ENCODE data around the gene TNFAIP8. TPM values are rescaled to one million over a fixed set of nuclear protein-coding genes. Genes with fewer than 3 reads are reported as not detected.

Gene TNFAIP8
- total RNA-seq, 1 donor from 2014 or later: 19.5 TPM

- no peak overlapping the region for H3K27ac Mint-ChIP-seq (ENCODE audit: unreplicated experiment)
- TF ChIP-seq CTCF (IDR thresholded peaks at IDR 0.05): no peak
- H3K27me3 Mint-ChIP-seq (ENCODE audit: low read depth): peaks cover 3% of the 10 kb centered on the region
- H3K9me3 Mint-ChIP-seq (ENCODE audit: low read depth): no peaks in the 10 kb centered on the region
- H3K36me3 Mint-ChIP-seq (ENCODE audit: low read depth): no peaks in the 10 kb centered on the region
- H3K4me3 Mint-ChIP-seq (ENCODE audit: unreplicated experiment): no peak overlapping the region
- H3K4me1 Mint-ChIP-seq (ENCODE audit: low read depth): peaks cover 12% of the 10 kb centered on the region
- no peak for DNase-seq (ENCODE audit: low spot score)
These were observed 50.8 kb downstream of the TNFAIP8 start for GRCh38 chr5:119406551-119407110.

GRCh38 chr5:119409235-119409815 lies 53.5 kb downstream of the TNFAIP8 start:
- Mint-ChIP-seq H3K36me3 (ENCODE audit: low read depth) (no peaks in the 10 kb centered on the region), H3K9me3 (ENCODE audit: low read depth) (no peaks in the 10 kb centered on the region), H3K4me1 (ENCODE audit: low read depth) (peaks cover 21% of the 10 kb centered on the region), H3K27me3 (ENCODE audit: low read depth) (peaks cover 3% of the 10 kb centered on the region), H3K4me3 (ENCODE audit: unreplicated experiment) (no peak overlapping the region), H3K27ac (ENCODE audit: unreplicated experiment) (no peak overlapping the region)
- no peak for TF ChIP-seq CTCF (IDR thresholded peaks at IDR 0.05)
- DNase-seq (ENCODE audit: low spot score): no peak

GRCh38 chr5:119410448-119411159 lies 54.8 kb downstream of the TNFAIP8 start:
- TF ChIP-seq CTCF (IDR thresholded peaks at IDR 0.05): no peak
- DNase-seq (ENCODE audit: low spot score): no peak
- H3K4me3 Mint-ChIP-seq (ENCODE audit: unreplicated experiment): no peak overlapping the region
- no peaks in the 10 kb centered on the region for H3K9me3 Mint-ChIP-seq (ENCODE audit: low read depth)
- H3K36me3 Mint-ChIP-seq (ENCODE audit: low read depth): no peaks in the 10 kb centered on the region
- H3K27ac Mint-ChIP-seq (ENCODE audit: unreplicated experiment): no peak overlapping the region
- H3K27me3 Mint-ChIP-seq (ENCODE audit: low read depth): peaks cover 3% of the 10 kb centered on the region
- H3K4me1 Mint-ChIP-seq (ENCODE audit: low read depth): peaks cover 21% of the 10 kb centered on the region

GRCh38 chr5:119411361-119412278 lies 55.8 kb downstream of the TNFAIP8 start:
- no peak for DNase-seq (ENCODE audit: low spot score)
- TF ChIP-seq CTCF (IDR thresholded peaks at IDR 0.05): peak; percentile 99
- Mint-ChIP-seq H3K4me3 (ENCODE audit: unreplicated experiment) (peak overlapping the region; percentile 82), H3K27ac (ENCODE audit: unreplicated experiment) (peak overlapping the region; percentile 93), H3K9me3 (ENCODE audit: low read depth) (no peaks in the 10 kb centered on the region), H3K36me3 (ENCODE audit: low read depth) (no peaks in the 10 kb centered on the region), H3K4me1 (ENCODE audit: low read depth) (peaks cover 21% of the 10 kb centered on the region), H3K27me3 (ENCODE audit: low read depth) (no peaks in the 10 kb centered on the region)

Measured in chondrocyte (in vitro differentiated cells).